GM13977 (cell line): Measurements from ENCODE around the gene KCNK6.

ENCODE experiments used
- DNase-seq: peaks from one replicate; pipeline ENCODE4 v3.0.0; 2012; ENCODE audit warnings: low spot score
- in situ Hi-C: fragments of 300-500 bp; cut with MboI; formaldehyde crosslinking; loops from one replicate; pipeline ENCODE4 v1.12.0; 2022; ENCODE audit warnings: low sequenced_read_pairs, low pct_unique_long_range_greater_than_20kb, mixed read lengths, inconsistent platforms; ENCODE audit not compliant: unreplicated experiment
- TF ChIP-seq, protein P1 (sequence below): IDR thresholded peaks from 2 replicates; pipeline ENCODE4 v1.5.1; 2012; ENCODE audit warnings: mild to moderate bottlenecking, control low read depth; ENCODE audit not compliant: insufficient read depth; ENCODE audit errors: extremely low read depth, missing control alignments

The KCNK6 gene

DNA sequence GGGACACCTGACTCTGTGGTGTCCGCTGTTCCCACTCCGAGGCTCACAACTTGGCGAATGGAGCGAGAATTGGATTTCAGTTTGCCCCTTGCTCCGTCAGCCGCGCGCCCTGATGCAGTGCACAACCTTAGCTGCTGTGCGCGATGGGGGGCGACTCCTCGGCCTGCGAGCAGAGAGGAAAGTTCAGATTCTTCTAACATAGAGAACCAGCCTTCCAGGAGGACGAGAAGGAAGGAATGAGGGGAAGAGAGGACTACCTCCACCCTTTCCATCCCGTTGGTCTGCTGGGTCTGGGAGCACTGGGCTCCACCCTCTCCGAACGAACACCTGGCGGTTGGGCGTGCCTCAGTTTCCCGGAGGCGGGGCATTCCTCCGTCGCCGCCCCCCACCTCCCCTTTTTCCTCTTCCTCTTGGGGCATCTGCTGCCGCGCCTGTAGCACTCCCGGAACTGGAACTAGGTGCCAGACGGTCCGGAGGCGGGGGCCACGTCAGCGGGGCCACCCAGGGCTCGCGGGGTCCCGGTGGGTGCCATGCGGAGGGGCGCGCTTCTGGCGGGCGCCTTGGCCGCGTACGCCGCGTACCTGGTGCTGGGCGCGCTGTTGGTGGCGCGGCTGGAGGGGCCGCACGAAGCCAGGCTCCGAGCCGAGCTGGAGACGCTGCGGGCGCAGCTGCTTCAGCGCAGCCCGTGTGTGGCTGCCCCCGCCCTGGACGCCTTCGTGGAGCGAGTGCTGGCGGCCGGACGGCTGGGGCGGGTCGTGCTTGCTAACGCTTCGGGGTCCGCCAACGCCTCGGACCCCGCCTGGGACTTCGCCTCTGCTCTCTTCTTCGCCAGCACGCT, at the start of gene KCNK6:
TSS of gene KCNK6 (plus strand) at position 425 of the 838 bp plus-strand sequence. CDS start at position 531, 106 bp downstream.
- in situ Hi-C loops: loop anchor here (10.0 kb wide), 1 partner anchor 85 kb away; no protein-coding TSS in a partner anchor
- TF ChIP-seq, protein P1, sequence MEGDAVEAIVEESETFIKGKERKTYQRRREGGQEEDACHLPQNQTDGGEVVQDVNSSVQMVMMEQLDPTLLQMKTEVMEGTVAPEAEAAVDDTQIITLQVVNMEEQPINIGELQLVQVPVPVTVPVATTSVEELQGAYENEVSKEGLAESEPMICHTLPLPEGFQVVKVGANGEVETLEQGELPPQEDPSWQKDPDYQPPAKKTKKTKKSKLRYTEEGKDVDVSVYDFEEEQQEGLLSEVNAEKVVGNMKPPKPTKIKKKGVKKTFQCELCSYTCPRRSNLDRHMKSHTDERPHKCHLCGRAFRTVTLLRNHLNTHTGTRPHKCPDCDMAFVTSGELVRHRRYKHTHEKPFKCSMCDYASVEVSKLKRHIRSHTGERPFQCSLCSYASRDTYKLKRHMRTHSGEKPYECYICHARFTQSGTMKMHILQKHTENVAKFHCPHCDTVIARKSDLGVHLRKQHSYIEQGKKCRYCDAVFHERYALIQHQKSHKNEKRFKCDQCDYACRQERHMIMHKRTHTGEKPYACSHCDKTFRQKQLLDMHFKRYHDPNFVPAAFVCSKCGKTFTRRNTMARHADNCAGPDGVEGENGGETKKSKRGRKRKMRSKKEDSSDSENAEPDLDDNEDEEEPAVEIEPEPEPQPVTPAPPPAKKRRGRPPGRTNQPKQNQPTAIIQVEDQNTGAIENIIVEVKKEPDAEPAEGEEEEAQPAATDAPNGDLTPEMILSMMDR: no peak
- DNase-seq: no peak

DNA sequence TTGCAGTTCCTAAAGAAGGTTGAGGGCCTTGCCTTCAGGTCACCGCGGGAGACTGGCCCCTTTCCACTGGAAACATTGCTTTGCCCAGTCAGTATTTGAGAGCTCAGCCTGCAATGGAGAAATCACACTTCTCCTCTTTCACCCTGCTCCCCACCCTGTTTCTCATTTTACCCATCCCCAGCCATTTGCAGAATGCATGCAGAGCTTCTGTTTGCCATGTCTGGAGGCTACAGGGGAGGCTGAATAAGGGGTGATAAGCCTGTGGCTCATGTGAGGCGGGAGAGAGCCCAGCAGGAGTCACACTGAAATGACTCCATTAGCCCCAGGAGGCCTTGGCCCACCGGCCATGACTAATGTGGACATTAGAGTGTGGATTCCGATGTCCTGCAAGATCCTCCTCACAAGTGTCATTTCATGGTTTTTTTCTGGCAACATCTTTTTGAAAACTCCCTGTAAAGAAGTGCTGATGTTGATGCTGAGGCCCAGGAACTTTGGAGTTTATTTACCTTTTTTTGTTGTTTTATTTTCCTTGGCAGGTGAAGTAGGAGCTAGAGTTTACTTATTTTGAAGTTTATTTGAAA, 49.0 kb upstream of the KCNK6 start:
- in situ Hi-C loops: no loop called here
- no peak for DNase-seq
- TF ChIP-seq, protein P1: no peak

DNA sequence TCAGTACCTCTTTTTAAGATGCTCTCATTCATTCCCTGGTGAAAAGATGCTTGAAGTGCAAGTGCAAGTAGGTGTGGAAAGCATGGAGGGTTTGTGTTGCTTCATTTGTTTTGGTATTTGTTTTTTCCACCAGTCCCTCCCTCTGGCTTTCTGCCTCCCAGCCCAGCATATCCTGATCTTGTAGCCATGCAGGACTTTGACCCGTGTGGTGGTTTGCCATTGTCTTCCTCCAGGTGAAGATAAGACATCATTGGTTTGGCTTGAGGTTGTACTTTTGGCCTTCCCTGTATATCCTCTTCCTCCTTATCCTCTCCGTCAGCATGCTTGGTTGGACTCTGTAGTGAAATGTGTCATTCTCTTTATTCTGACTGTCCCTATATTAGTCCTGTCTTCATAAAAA, 46.1 kb upstream of the KCNK6 start:
- TF ChIP-seq, protein P1: no peak
- in situ Hi-C loops: no loop called here
- DNase-seq: no peak

DNA sequence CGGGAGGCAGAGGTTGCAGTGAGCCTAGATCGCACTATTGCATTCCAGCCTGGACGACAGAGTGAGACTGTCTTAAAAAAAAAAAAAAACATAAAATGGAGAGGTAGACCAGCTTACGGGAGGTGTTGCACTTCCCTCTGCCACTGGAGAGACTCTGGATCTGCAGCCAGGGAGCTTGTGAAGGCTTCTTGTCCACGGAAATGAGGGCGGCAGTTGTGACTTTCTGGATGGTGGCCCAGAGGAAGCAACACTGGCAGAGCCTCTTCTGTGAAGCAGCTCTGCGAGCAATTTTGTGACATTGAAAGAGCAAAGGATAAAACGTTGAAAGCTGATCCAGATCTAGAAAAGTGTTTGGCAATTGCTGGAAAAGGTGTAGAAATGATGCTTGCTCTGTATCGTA, 44.9 kb upstream of the KCNK6 start:
- TF ChIP-seq, protein P1: no peak
- in situ Hi-C loops: no loop called here
- no peak for DNase-seq

DNA sequence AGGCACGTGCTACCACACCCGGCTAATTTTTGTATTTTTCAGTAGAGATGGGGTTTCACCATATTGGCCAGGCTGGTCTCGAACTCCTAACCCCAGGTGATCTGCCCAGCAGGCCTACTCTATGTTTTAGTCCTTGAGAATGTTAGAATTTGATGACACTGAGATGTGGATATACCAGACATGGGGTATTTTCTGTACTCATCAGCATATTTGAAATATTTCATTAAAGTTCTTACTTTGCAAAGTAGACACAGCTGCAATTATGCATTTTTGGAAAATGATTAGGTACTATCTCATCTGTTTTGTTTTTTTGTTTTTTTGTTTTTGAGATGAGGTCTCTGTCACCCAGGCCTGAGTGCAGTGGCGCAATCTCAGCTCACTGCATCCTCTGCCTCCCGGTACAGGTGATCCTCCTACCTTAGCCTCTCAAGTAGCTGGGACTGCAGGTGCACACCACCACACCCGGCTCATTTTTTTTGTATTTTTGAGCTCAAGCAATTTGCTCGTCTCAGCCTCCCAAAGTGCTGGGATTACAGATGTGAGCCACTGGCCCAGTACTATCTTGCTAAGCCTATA, 42.6 kb upstream of the KCNK6 start:
- DNase-seq: no peak
- in situ Hi-C loops: no loop called here
- TF ChIP-seq, protein P1: no peak

DNA sequence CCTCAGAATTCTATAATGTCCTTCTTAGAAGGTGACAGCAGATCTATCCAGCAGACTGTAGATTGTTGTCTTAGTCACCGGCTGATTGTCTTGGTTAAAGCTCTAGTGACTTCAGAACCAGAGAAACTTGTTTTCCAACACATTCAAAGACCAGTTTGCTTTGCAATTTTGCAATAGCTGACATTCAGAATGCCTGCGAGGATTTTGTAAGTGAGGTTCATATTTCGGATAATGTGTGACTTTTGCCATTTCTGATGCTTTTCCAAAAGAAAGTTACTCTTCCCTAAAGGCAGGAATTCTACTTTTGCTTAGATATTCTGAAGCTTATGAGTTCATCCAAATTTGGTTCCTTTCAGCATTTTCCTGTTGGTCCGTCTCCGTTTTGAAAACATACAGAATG, 42.1 kb upstream of the KCNK6 start:
- in situ Hi-C loops: no loop called here
- TF ChIP-seq, protein P1: no peak
- DNase-seq: no peak
